Trophoblast cell (in vitro differentiated cells and primary cell): ENCODE results near the gene SGMS1.

ENCODE experiments used
- DNase-seq, 2 donors: peaks; one replicate each; pipeline ENCODE4 v3.0.0-alpha.2; 2016
- H2AFZ ChIP-seq: 2 replicates; pipeline ENCODE4 v1.6.1; 2013; ENCODE audit warnings: low read length, moderate library complexity, mild to moderate bottlenecking; ENCODE audit not compliant: insufficient read depth, poor library complexity
- H2AK5ac ChIP-seq: 2 replicates; pipeline ENCODE4 v1.6.1; 2013; ENCODE audit warnings: mild to moderate bottlenecking, low read length
- H2BK120ac ChIP-seq: 2 replicates; pipeline ENCODE4 v1.6.1; 2013; ENCODE audit warnings: low read length, mild to moderate bottlenecking, moderate library complexity; ENCODE audit not compliant: insufficient read depth, poor library complexity
- H2BK12ac ChIP-seq: 2 replicates; pipeline ENCODE4 v1.6.1; 2013; ENCODE audit warnings: mild to moderate bottlenecking, low read length, moderate library complexity
- H2BK5ac ChIP-seq: 2 replicates; pipeline ENCODE4 v1.6.1; 2013; ENCODE audit warnings: low read length, low read depth, moderate library complexity, mild to moderate bottlenecking; ENCODE audit not compliant: poor library complexity
- H3K14ac ChIP-seq: 2 replicates; pipeline ENCODE4 v1.6.1; 2013; ENCODE audit warnings: mild to moderate bottlenecking, low read length
- H3K18ac ChIP-seq: 2 replicates; pipeline ENCODE4 v1.6.1; 2013; ENCODE audit warnings: mild to moderate bottlenecking, low read length
- H3K23ac ChIP-seq: 2 replicates; pipeline ENCODE4 v1.6.1; 2013; ENCODE audit warnings: low read length
- H3K27ac ChIP-seq: 2 replicates; pipeline ENCODE4 v1.5.1; 2013; ENCODE audit warnings: low read depth, mild to moderate bottlenecking, inconsistent platforms, low read length, moderate library complexity
- H3K27me3 ChIP-seq: 2 replicates; pipeline ENCODE4 v1.6.1; 2013; ENCODE audit warnings: inconsistent platforms, mild to moderate bottlenecking, low read length, moderate library complexity; ENCODE audit not compliant: insufficient read depth
- H3K36me3 ChIP-seq, 2 experiments: 1 replicate in 1 of 2; 2 replicates in 1 of 2; pipeline ENCODE4 v1.6.1; 2013; ENCODE audit warnings: low read length in 2 of 2, mild to moderate bottlenecking in 2 of 2, moderate library complexity in 1 of 2; ENCODE audit not compliant: insufficient read depth in 2 of 2, control insufficient read depth in 1 of 2
- H3K4ac ChIP-seq: 2 replicates; pipeline ENCODE4 v1.6.1; 2013; ENCODE audit warnings: low read depth, mild to moderate bottlenecking, low read length, moderate library complexity
- H3K4me1 ChIP-seq, 2 experiments: 1 replicate in 1 of 2; 2 replicates in 1 of 2; pipeline ENCODE4 v1.6.1; 2013; ENCODE audit warnings: low read length in 2 of 2, mild to moderate bottlenecking in 2 of 2, moderate library complexity in 1 of 2; ENCODE audit not compliant: insufficient read depth in 2 of 2, control insufficient read depth in 1 of 2
- H3K4me2 ChIP-seq: 2 replicates; pipeline ENCODE4 v1.6.1; 2013; ENCODE audit warnings: inconsistent platforms, mild to moderate bottlenecking, low read length, moderate library complexity
- H3K4me3 ChIP-seq: 2 replicates; pipeline ENCODE4 v1.5.1; 2013; ENCODE audit warnings: mild to moderate bottlenecking, low read depth, low read length, inconsistent platforms
- H3K79me1 ChIP-seq: one replicate; pipeline ENCODE4 v1.6.1; 2013; ENCODE audit warnings: low read length
- H3K79me2 ChIP-seq: 2 replicates; pipeline ENCODE4 v1.6.1; 2013; ENCODE audit warnings: low read length, mild to moderate bottlenecking; ENCODE audit not compliant: control insufficient read depth, insufficient read depth, poor library complexity
- H3K9ac ChIP-seq: 2 replicates; pipeline ENCODE4 v1.6.1; 2013; ENCODE audit warnings: mild to moderate bottlenecking, low read length
- H3K9me3 ChIP-seq: 2 replicates; pipeline ENCODE4 v1.6.1; 2013; ENCODE audit warnings: low read depth, mild to moderate bottlenecking, control low read depth, inconsistent platforms, low read length; ENCODE audit not compliant: insufficient read depth
- H4K12ac ChIP-seq: 2 replicates; pipeline ENCODE4 v1.6.1; 2013; ENCODE audit warnings: low read depth, mild to moderate bottlenecking, low read length, moderate library complexity
- H4K8ac ChIP-seq: 2 replicates; pipeline ENCODE4 v1.6.1; 2013; ENCODE audit warnings: low read depth, mild to moderate bottlenecking, low read length, moderate library complexity
- H4K91ac ChIP-seq: one replicate; pipeline ENCODE4 v1.6.1; 2013; ENCODE audit warnings: low read depth, mild to moderate bottlenecking, low read length, moderate library complexity
- WGBS: extraction: QIAGEN DNeasy Blood & Tissue Kit; methylation state at CpG from one replicate; pipeline ENCODE4 v1.1.7; 2013; ENCODE audit warnings: missing lambda C conversion rate; ENCODE audit not compliant: insufficient read length, insufficient coverage; ENCODE audit errors: extremely low coverage; 5-methylcytosine and 5-hydroxymethylcytosine counted together

Gene SGMS1

DNA sequence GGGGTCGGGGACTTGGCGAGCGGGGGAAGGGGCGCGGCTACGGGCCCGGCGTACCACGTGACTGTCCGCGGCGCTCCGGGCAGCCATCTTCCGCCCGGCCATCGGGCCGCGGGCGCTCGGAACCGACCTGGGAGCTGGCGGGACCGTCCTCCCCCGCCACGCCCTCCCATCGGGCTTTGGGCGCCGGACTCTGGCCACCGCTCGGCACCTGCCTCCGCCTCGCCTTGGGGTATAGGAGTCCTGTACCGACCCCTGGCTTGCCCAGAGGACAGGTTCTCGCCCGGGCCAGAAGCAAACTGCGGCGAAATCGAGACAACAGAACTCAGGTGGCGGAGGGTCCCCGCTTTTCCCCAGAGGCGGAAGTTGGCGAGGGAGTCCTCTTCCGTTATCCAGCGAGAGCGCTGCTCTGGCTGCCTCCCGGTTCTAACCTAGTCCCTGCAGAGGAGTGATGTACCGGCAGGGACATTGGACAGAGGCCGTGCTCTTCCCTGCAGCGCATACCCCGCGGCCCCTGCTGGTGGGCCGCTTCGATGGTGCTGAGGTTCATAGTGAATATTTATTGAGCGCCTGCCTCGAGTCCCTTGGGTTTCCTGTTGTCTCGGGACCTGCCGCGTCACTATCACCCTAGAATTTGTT lies 1.2 kb upstream of the SGMS1 start:
- peak overlapping the region; percentile 99 for H3K27ac ChIP-seq
- peak overlapping the region; percentile 96 for H2BK5ac ChIP-seq
- peaks cover 14% of the 10 kb centered on the region for H3K79me1 ChIP-seq
- no peak overlapping the region for H2BK12ac ChIP-seq
- peak; percentile 68 to 76 for DNase-seq
- H3K18ac ChIP-seq, result peak overlapping the region; percentile 96
- no peak overlapping the region for H2AK5ac ChIP-seq
- peak overlapping the region; percentile 92 for H4K12ac ChIP-seq
- peak overlapping the region; percentile 93 for H3K4me2 ChIP-seq
- no peaks in the 10 kb centered on the region for H3K27me3 ChIP-seq
- H3K23ac ChIP-seq, result no peak overlapping the region
- H2AFZ ChIP-seq, result peak overlapping the region; percentile 96
- no peaks in the 10 kb centered on the region for H3K9me3 ChIP-seq
- H3K4ac ChIP-seq, result peak overlapping the region; percentile 80
- H3K4me1 ChIP-seq, result peaks cover 11 to 15% of the 10 kb centered on the region in 2 experiments
- WGBS, result no CpG with 5 or more reads among the region's 58 CpGs
- peak overlapping the region; percentile 96 for H3K14ac ChIP-seq
- no peaks in the 10 kb centered on the region for H3K36me3 ChIP-seq
- H3K9ac ChIP-seq, result peak overlapping the region; percentile 89
- H4K8ac ChIP-seq, result peak overlapping the region; percentile 96
- peak overlapping the region; percentile 94 for H2BK120ac ChIP-seq
- H3K4me3 ChIP-seq, result peak overlapping the region; percentile 87
- H3K79me2 ChIP-seq, result peaks cover 8% of the 10 kb centered on the region
- H4K91ac ChIP-seq, result peak overlapping the region; percentile 92

DNA sequence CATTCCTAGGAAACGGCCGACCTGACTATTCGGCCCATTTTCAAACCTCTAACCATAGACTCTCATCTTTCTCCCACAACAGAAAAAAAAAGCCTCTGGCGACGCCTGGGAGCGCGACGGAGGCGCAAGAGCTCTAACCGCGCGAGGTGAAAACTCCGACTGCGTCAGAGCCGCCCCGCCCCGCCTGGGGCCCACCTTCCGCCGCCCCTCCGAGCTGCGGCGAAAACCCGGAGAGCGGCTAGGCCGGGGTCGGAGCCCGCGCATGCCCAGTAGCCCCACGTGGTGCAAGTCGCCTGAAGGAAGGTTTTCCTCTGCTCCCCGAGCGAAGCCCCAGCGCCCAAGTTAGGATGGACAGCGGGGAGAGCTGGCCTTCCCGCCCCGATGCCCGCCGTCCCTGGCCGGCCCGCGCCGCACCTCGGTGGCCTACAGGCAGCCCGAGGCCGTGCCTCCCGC lies 683 bp upstream of the SGMS1 start:
- WGBS, result no CpG with 5 or more reads among the region's 46 CpGs

DNA sequence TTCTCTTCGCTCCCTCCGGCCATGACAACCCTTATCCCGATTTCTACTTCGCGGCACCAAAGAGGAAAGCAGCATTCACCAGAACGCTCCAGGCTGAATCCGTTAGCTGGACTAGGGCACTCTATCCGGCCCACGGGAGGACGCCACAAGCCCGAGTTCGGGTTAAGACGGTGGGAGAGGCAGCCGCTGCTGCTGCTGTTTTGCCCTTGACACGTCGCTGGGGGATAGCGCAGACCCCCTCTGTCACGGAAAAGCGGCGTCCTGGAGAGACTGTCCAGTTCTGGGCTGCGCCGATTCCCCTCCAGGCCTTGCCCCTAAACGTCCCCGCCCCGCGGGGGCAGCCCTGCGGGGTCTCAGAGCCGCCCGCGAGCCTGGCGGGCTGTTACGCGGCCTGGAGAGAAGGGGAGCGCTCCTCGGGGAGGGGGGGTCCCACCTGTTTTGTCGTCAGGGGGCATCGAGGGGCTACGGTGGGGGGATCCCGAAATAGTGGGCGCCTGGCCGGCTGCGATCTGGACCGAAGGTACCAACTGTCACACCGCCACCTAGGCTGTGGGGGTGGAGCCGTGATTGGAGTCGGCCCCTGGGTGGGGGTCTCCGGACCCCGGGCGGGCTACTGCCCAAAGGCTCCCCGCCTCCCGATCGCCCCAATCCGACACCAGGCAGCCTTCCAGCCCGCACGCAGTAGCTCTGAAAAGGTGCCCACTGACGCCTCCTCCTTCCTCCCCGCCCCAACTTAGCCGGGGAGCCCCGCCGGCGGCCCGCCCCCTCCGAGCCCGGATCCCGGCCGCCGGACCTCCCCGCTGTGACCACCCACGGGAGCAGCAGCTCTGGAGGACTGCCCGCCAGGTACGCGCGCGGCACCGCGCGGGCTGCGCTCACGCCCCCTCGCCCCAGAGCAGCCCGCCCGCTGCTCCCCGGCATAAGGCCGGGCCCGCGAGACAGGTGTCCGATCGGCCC lies 772 bp downstream of the SGMS1 start:
- Histone ChIP-seq H3K79me2 (peaks cover 8% of the 10 kb centered on the region), H4K91ac (peak overlapping the region; percentile 45), H3K27ac (peak overlapping the region; percentile 59), H3K4me1 (peaks cover 11 to 15% of the 10 kb centered on the region in 2 experiments), H3K79me1 (peaks cover 14% of the 10 kb centered on the region), H4K12ac (peak overlapping the region; percentile 81), H3K14ac (peak overlapping the region; percentile 26), H3K27me3 (no peaks in the 10 kb centered on the region), H3K18ac (peak overlapping the region; percentile 83), H3K9me3 (no peaks in the 10 kb centered on the region), H2BK5ac (no peak overlapping the region), H3K9ac (peak overlapping the region; percentile 59), H2BK12ac (no peak overlapping the region), H4K8ac (peak overlapping the region; percentile 74), H2AFZ (peak overlapping the region; percentile 66), H3K4ac (peak overlapping the region; percentile 4), H3K23ac (no peak overlapping the region), H2AK5ac (no peak overlapping the region), H2BK120ac (no peak overlapping the region), H3K36me3 (no peaks in the 10 kb centered on the region), H3K4me2 (peak overlapping the region; percentile 93), H3K4me3 (peak overlapping the region; percentile 91)
- WGBS, result no CpG with 5 or more reads among the region's 88 CpGs
- DNase-seq, result peak; percentile 81 to 91

More for the DNA sequence above, 683 bp upstream of the SGMS1 start:
- Histone ChIP-seq H2AK5ac (no peak overlapping the region), H3K27me3 (no peaks in the 10 kb centered on the region), H3K27ac (peak overlapping the region; percentile 99), H3K9me3 (no peaks in the 10 kb centered on the region), H3K36me3 (no peaks in the 10 kb centered on the region), H3K79me2 (peaks cover 8% of the 10 kb centered on the region), H4K12ac (peak overlapping the region; percentile 89), H3K18ac (peak overlapping the region; percentile 96), H2BK5ac (peak overlapping the region; percentile 96), H3K4me1 (peaks cover 11 to 15% of the 10 kb centered on the region in 2 experiments), H3K14ac (peak overlapping the region; percentile 96), H2BK120ac (peak overlapping the region; percentile 94), H3K23ac (no peak overlapping the region), H2BK12ac (no peak overlapping the region), H3K79me1 (peaks cover 14% of the 10 kb centered on the region), H3K9ac (peak overlapping the region; percentile 89), H4K91ac (peak overlapping the region; percentile 92), H3K4ac (peak overlapping the region; percentile 80), H3K4me3 (peak overlapping the region; percentile 91), H4K8ac (peak overlapping the region; percentile 96), H2AFZ (peak overlapping the region; percentile 96), H3K4me2 (peak overlapping the region; percentile 93)
- peak; percentile 96 to 99 for DNase-seq

DNA sequence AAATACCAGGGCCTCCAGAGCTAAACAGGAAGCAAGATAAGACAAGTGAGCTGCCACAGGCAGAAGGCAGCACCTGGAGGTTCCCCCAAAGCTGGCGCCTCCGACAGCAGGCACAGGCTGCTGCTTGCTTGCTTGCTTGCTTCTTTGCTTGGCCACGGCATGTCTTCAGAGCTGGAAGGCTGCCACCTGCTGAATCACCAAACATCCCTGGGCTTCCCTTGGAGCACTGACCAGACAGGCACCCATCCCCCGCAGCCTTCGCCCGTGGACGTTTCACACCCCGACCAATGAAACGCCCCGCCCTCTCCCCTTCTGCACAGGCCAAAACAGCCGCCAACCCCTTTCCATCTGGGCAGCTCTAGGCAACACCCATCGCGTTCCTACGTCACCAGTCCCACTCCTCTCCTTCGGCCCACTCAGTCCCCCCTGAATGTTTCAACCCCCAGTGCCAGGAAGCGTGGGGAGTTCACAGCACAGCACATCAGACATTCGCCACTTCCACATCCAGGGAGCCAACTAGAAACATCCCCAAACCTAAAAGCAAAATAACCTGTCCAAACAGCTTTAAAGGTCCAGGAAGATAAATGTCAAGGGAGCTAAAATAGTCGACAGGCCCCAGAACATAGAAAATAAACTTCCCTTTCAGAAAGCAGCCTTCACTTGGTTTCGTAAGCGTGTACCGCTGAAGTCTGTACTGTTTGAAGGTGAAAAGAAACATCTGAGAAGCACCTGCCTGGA lies 1.6 kb downstream of the SGMS1 start:
- no peak overlapping the region for H4K91ac ChIP-seq
- H3K4me1 ChIP-seq, result peaks cover 11 to 15% of the 10 kb centered on the region in 2 experiments
- peaks cover 14% of the 10 kb centered on the region for H3K79me1 ChIP-seq
- peak overlapping the region; percentile 93 for H3K4me2 ChIP-seq
- H3K9me3 ChIP-seq, result no peaks in the 10 kb centered on the region
- H3K79me2 ChIP-seq, result peaks cover 8% of the 10 kb centered on the region
- H2BK120ac ChIP-seq, result no peak overlapping the region
- no peak overlapping the region for H3K18ac ChIP-seq
- H3K14ac ChIP-seq, result no peak overlapping the region
- H2BK12ac ChIP-seq, result no peak overlapping the region
- DNase-seq, result peak; percentile 47 to 49
- H2AK5ac ChIP-seq, result no peak overlapping the region
- peak overlapping the region; percentile 8 for H2AFZ ChIP-seq
- H3K4me3 ChIP-seq, result peak overlapping the region; percentile 91
- no peaks in the 10 kb centered on the region for H3K36me3 ChIP-seq
- no peaks in the 10 kb centered on the region for H3K27me3 ChIP-seq
- H4K12ac ChIP-seq, result no peak overlapping the region
- no CpG with 5 or more reads among the region's 21 CpGs for WGBS
- no peak overlapping the region for H3K23ac ChIP-seq
- no peak overlapping the region for H2BK5ac ChIP-seq
- no peak overlapping the region for H3K27ac ChIP-seq
- H3K9ac ChIP-seq, result no peak overlapping the region
- no peak overlapping the region for H4K8ac ChIP-seq
- no peak overlapping the region for H3K4ac ChIP-seq
